Stimulated activated effector memory CD8-positive, alpha-beta T cell treated with anti-CD3 and anti-CD28 coated beads, Interleukin-12 subunit alpha, Interleukin-12 subunit beta, amount 100 ng/mL, for 72 hours (primary cell): ENCODE results near the gene ZNF248.
A peak's percentile ranks its signal among the peaks of the same experiment; 100 is the strongest.
"Not testable (repeated sequence)": the region's sequence is repeated elsewhere in the genome, so short reads cannot be mapped to it uniquely, and the experiment has no call there.

Experiments used
- ATAC-seq: fragments of 150-1000 bp; cut with Tn5 transposase; 2 replicates; pipeline ENCODE4 v1.10.0; 2021
- DNase-seq, 2 donors: peaks; one replicate each; pipeline ENCODE4 v3.0.0; 2021 to 2022; ENCODE audit warnings: low spot score in 2 of 2
- H3K27ac Mint-ChIP-seq: one replicate; pipeline ENCODE4 v1.8.0; 2022; ENCODE audit warnings: mild to moderate bottlenecking, mixed read lengths
- H3K36me3 Mint-ChIP-seq: one replicate; pipeline ENCODE4 v1.8.0; 2022; ENCODE audit warnings: mild to moderate bottlenecking, mixed read lengths
- H3K4me1 Mint-ChIP-seq: one replicate; pipeline ENCODE4 v1.8.0; 2022; ENCODE audit warnings: mixed read lengths
- H3K4me3 Mint-ChIP-seq: one replicate; pipeline ENCODE4 v1.8.0; 2022; ENCODE audit warnings: mild to moderate bottlenecking, mixed read lengths
- H3K9me3 Mint-ChIP-seq: one replicate; pipeline ENCODE4 v1.8.0; 2022; ENCODE audit warnings: mixed read lengths

The ZNF248 gene

DNA sequence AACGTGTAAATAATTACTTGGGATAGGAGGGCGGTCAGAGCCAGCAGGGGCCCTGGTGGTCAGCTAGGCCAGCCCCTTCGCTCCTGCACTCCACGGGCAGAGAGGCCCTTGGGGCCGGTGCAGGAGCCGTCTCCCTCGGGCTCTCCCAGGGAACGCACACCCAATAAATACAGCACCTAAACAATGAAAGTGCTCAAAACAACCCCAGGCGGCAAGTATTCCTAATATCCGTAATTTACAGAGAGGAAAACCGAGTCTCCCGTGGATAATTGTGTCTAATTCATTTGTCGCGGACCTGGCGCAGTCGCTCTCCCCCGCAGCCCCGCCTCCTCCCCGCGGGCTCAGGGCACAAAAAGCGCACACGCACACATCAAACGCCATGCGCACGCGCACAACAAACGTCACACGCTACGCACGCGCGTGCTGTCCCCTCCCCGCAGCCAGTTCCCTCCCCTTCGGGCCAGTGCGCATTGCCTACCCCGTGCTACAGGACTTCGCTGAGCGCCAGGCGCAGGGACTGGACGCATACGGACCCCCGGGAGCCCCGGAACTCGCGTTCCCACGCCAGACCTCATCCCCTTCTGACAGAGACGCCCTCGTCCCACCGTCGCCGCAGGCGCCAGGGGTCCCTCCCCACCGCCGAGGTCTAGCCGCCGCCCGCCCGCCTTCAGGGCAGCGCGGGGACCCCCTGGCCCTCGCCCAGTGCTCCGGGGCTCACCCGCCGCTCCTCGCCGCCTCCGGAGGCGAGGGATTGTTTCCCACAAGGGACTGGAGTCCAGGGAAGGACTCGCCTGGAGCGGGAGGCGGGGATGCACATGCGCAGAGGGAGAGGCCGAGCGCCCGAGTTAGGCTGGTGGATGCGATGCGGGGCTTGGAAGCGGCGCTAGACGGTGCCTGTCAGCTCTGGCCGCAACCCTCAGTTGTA is at the start of gene ZNF248:
ZNF248 (minus strand) TSS at position 324 of the 925 bp plus-strand sequence. CDS start 1,300 bp downstream, outside the sequence.
- Mint-ChIP-seq H3K27ac (peak within 1 kb of the TSS; percentile 95), H3K4me3 (peak within 1 kb of the TSS; percentile 95), H3K36me3 (peaks cover 25% of the 10 kb centered on the region), H3K4me1 (peaks cover 41% of the 10 kb centered on the region), H3K9me3 (no peaks in the 10 kb centered on the region)
- peak; percentile 97 for ATAC-seq
- DNase-seq: peak; percentile 87 to 94

DNA sequence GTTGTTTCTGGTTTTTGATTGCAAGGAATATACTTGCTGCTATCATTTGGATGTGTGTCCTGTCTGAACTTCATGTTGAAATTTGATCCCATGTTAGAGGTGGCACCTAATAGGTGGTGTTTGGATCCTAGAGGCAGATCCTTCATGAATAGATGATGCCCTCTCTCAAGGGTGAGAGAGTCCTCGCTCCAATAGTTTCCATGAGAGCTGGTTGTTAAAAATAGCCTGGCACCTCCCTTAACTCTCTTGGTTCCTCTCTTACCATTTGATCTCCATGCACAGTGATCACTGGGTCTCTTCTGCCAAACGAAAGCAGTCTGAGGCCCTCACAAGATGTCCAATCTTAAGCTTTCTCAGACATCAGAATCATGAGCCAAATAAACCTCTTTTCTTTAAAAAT is 49.0 kb upstream of the ZNF248 start:
- DNase-seq (no peak), ATAC-seq (no peak)
- Mint-ChIP-seq H3K4me1 (no peaks in the 10 kb centered on the region), H3K36me3 (no peaks in the 10 kb centered on the region), H3K9me3 (peaks cover 2% of the 10 kb centered on the region), H3K27ac (no peak overlapping the region), H3K4me3 (no peak overlapping the region)

- no peaks in the 10 kb centered on the region for H3K4me1 Mint-ChIP-seq
- ATAC-seq: no peak
- peaks cover 23% of the 10 kb centered on the region for H3K9me3 Mint-ChIP-seq
- no peak overlapping the region for H3K27ac Mint-ChIP-seq
- no peak for DNase-seq
- H3K36me3 Mint-ChIP-seq: no peaks in the 10 kb centered on the region
- no peak overlapping the region for H3K4me3 Mint-ChIP-seq
These were observed 39.0 kb upstream of the ZNF248 start for GRCh38 chr10:37896436-37896835.

DNA sequence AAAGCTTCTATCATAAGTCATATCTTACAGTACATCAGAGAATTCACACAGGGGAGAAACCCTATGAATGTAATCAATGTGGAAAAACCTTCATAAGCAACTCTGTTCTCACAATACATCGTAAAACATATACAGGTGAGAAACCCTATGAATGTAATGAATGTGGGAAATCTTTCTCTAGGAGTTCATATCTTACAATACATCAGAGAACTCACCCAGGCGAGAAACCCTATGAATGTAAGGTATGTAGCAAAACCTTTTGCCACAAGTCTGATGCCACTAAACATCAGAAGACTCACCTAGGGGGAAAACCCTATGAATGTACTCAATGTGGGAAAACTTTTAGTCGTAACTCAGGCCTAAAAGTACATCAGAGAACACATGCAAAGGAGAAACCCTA is 38.3 kb upstream of the ZNF248 start:
- peaks cover 30% of the 10 kb centered on the region for H3K9me3 Mint-ChIP-seq
- no peak for ATAC-seq
- no peak for DNase-seq

GRCh38 chr10:37885850-37886249 is 28.4 kb upstream of the ZNF248 start:
- ATAC-seq: no peak
- H3K36me3 Mint-ChIP-seq: no peaks in the 10 kb centered on the region
- no peak for DNase-seq

More for the DNA sequence above, 38.3 kb upstream of the ZNF248 start:
- H3K4me3 Mint-ChIP-seq: no peak overlapping the region
- H3K27ac Mint-ChIP-seq: no peak overlapping the region
- H3K36me3 Mint-ChIP-seq: no peaks in the 10 kb centered on the region
- no peaks in the 10 kb centered on the region for H3K4me1 Mint-ChIP-seq

GRCh38 chr10:37872955-37873354 is 15.5 kb upstream of the ZNF248 start:
- no peaks in the 10 kb centered on the region for H3K4me1 Mint-ChIP-seq
- no peak overlapping the region for H3K4me3 Mint-ChIP-seq
- no peaks in the 10 kb centered on the region for H3K9me3 Mint-ChIP-seq
- H3K27ac Mint-ChIP-seq: no peak overlapping the region
- ATAC-seq: no peak
- no peak for DNase-seq
- H3K36me3 Mint-ChIP-seq: no peaks in the 10 kb centered on the region

More at GRCh38 chr10:37885850-37886249, 28.4 kb upstream of the ZNF248 start:
- no peak overlapping the region for H3K4me3 Mint-ChIP-seq
- peaks cover 14% of the 10 kb centered on the region for H3K9me3 Mint-ChIP-seq
- no peaks in the 10 kb centered on the region for H3K4me1 Mint-ChIP-seq
- H3K27ac Mint-ChIP-seq: no peak overlapping the region

DNA sequence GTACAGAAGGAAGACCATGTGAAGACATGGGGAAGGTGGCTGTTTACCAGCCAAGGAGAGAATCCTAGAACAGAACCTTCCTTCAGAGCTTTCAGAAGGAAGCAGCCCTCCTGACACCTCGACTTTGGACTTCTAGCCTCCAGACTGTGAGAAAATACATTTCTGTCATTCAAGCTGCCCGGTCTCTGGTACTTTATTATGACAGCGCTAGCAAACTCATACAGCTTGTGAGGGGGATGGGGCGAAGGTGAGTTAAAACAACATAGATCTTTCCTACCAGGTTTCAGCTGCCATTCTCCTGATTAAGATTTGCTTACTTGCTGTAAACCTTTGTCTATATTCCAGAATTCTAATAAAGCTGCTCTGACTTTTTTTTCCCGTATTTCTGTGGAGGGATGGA is 14.9 kb upstream of the ZNF248 start:
- DNase-seq: no peak
- H3K4me1 Mint-ChIP-seq: no peaks in the 10 kb centered on the region
- no peak overlapping the region for H3K27ac Mint-ChIP-seq
- H3K4me3 Mint-ChIP-seq: no peak overlapping the region
- H3K36me3 Mint-ChIP-seq: no peaks in the 10 kb centered on the region
- no peak for ATAC-seq
- no peaks in the 10 kb centered on the region for H3K9me3 Mint-ChIP-seq

DNA sequence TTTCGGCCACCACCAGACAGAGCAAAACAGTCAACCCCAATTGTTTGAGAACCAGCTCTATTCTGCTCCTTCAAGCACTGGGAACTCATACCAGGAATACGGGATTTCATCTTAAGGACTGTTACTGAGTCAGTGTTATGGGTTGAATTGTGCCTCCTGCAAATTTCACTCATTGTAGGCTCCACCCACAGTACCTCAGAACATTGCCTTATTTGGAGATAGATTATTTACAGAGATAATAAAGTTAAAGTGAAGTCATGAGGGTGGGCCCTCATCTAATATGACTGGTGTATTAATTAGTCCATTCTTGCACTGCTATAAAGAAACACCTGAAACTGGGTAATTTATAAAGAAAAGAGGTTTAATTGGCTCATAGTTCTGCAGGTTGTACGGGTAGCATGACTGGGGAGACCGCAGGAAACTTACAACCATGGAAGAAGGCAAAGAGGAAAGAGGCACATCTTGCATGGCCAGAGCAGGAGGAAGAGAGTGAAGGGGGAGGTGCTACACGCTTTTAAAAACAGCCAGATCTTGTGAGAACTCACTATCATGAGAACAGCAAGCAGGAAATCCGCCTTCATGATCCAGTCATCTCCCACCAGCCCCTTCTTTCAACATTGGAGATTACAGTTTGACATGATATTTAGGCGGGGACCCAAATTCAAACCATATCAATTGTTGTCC is 14.3 kb upstream of the ZNF248 start:
- no peak for ATAC-seq

DNA sequence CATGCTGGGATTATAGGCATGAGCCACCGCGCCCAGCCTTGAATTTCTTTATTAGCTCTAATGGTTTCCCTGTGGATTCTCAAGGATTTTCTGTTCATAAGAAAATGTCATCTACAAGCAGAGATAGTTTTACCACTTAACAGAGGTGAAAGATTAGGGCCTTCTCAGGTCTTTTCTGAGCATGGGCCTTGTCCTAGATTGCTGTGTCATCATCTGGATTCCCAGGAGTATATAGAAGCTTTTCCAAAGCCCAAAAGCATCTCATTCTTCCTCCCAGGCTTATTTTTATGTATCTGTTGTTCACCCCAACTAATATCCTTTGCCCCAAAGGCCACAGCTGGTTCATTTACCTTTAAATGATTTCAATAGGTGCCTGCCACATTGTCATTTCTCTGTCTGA is 13.7 kb upstream of the ZNF248 start:
- DNase-seq (no peak), ATAC-seq (no peak)
- Mint-ChIP-seq H3K36me3 (no peaks in the 10 kb centered on the region), H3K4me3 (no peak overlapping the region), H3K4me1 (no peaks in the 10 kb centered on the region), H3K27ac (no peak overlapping the region), H3K9me3 (no peaks in the 10 kb centered on the region)

More for the DNA sequence above, 14.3 kb upstream of the ZNF248 start:
- H3K36me3 Mint-ChIP-seq: no peaks in the 10 kb centered on the region
- no peaks in the 10 kb centered on the region for H3K4me1 Mint-ChIP-seq
- no peak for DNase-seq
- H3K27ac Mint-ChIP-seq: no peak overlapping the region
- H3K4me3 Mint-ChIP-seq: no peak overlapping the region
- H3K9me3 Mint-ChIP-seq: no peaks in the 10 kb centered on the region

DNA sequence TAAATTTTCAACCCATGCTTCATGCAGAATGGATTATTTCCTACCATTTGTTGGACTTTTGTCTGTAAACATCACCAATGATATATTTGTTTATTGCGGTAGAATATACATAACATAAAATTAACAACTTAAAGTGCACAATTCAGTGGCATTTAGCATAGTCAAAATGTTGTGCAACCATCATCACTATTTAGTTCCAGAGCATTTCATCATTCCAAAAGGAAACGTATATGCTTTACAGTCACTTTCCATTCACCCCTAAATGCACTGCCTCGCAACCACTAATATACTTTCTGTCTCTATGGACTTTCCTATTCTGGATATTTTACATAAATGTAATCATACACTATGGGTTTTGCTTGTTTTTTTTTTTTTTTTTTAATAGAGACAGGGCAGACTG is 11.4 kb upstream of the ZNF248 start:
- H3K4me1 Mint-ChIP-seq: no peaks in the 10 kb centered on the region
- ATAC-seq (no peak), DNase-seq (no peak)
- H3K27ac Mint-ChIP-seq: no peak overlapping the region
- no peaks in the 10 kb centered on the region for H3K9me3 Mint-ChIP-seq
- no peaks in the 10 kb centered on the region for H3K36me3 Mint-ChIP-seq
- H3K4me3 Mint-ChIP-seq: no peak overlapping the region

- H3K4me3 Mint-ChIP-seq: no peak overlapping the region
- H3K4me1 Mint-ChIP-seq: no peaks in the 10 kb centered on the region
- DNase-seq (no peak), ATAC-seq (no peak)
- no peak overlapping the region for H3K27ac Mint-ChIP-seq
- H3K36me3 Mint-ChIP-seq: no peaks in the 10 kb centered on the region
- H3K9me3 Mint-ChIP-seq: no peaks in the 10 kb centered on the region
These were observed 8.8 kb upstream of the ZNF248 start for GRCh38 chr10:37865957-37866803.

GRCh38 chr10:37865264-37865663 is 7.9 kb upstream of the ZNF248 start:
- Mint-ChIP-seq H3K4me3 (no peak overlapping the region), H3K36me3 (no peaks in the 10 kb centered on the region), H3K27ac (no peak overlapping the region), H3K9me3 (no peaks in the 10 kb centered on the region), H3K4me1 (no peaks in the 10 kb centered on the region)
- ATAC-seq (no peak), DNase-seq (no peak)

GRCh38 chr10:37860494-37861190 is 3.2 kb upstream of the ZNF248 start:
- DNase-seq (no peak), ATAC-seq (peak; percentile 51)
- Mint-ChIP-seq H3K4me3 (no peak overlapping the region), H3K9me3 (no peaks in the 10 kb centered on the region), H3K4me1 (peaks cover 21% of the 10 kb centered on the region), H3K27ac (peak overlapping the region; percentile 20), H3K36me3 (peaks cover 12% of the 10 kb centered on the region)

GRCh38 chr10:37859270-37859669 is 1.9 kb upstream of the ZNF248 start:
- H3K36me3 Mint-ChIP-seq: peaks cover 12% of the 10 kb centered on the region
- DNase-seq, H3K27ac Mint-ChIP-seq, H3K4me3 Mint-ChIP-seq, ATAC-seq, H3K9me3 Mint-ChIP-seq: not testable (repeated sequence)
- peaks cover 29% of the 10 kb centered on the region for H3K4me1 Mint-ChIP-seq
